GM18498 (cell line): ENCODE results near the gene TMEM87B.
A peak's percentile ranks its signal among the peaks of the same experiment; 100 is the strongest.
"Not testable (repeated sequence)": the region's sequence is repeated elsewhere in the genome, so short reads cannot be mapped to it uniquely, and the experiment has no call there.

Experiments used
- ATAC-seq: cut with Tn5 transposase; IDR thresholded peaks from one replicate; pipeline ENCODE4 v1.9.1; 2021; ENCODE audit warnings: mild to moderate bottlenecking, moderate library complexity; ENCODE audit not compliant: unreplicated experiment

The TMEM87B gene

DNA sequence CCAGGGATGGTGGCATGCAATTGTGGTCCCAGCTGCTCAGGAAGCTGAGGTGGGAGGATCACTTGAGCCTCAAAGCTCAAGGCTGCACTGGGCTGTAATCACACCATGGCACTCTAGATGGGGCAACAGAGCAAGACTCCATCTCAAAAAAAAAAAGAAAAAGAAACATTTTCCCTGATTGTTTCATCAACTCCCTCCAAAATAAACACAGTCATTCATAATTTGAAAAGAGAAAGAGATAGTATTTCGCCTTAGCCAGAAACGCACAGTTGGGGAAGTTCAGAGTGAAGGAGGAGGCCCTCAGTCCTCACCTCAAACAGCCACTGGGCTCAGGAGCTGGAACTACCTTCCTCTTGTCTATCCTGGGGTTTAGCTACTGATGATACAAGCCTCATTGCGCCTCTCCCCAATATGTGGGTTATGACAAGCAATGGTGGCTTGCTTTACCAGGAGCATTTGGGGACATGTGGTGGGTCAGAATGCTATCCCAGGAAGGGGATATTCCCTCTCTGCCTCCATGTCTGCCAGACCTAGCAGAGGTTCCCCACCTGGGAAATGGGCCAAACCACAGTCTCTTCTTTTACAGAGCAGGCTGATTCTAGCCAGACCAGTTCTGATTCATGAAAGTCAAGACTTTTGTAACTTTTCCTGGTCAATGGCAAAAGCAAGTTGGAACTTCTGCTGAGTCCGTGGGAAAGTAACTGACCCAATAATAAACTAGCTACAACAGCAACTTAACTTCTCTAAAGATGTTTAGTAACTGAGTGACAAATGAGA lies 22.2 kb upstream of the TMEM87B start:
- ATAC-seq, result no peak

- ATAC-seq, result no peak
Observed at GRCh38 chr2:112033600-112033999, 21.5 kb upstream of the TMEM87B start.

- ATAC-seq, result no peak
Observed at GRCh38 chr2:112034924-112035323, 20.1 kb upstream of the TMEM87B start.

DNA sequence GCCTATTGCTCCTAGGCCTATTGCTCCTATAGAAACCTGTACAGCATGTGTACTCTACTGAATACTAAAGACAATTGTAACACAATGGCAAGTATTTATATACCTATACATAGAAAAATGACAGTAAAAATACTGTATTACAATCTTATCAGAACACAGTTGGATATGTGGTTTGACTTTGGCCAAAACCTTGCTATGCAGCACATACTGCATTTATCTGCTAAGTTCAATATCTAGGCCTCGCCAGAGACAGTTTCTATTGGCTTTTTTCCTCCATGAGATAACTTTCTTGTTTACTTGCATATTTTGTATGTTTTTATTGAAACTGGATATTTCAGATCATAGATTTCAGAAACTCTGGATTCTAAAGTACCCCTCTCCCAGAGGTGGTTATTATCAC lies 19.3 kb upstream of the TMEM87B start:
- ATAC-seq, result no peak

DNA sequence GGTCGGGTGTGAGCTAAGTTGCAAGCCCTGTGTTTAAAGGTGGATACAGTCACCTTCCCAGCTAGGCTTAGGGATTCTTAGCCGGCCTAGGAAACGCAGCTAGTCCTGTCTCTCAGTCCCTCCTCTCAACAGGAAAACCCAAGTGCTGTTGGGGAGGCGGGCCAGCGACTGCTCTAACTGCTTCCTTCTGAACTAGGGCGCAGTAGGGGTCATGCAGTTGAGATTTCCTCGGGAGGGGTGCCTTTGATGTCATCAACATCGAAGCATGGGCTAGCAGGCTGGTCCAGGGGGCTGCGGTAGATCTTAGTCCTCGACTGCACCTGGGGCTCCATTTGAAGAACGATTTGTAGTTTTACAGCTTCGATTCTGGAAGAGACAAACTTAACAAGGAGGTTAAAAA lies 15.5 kb upstream of the TMEM87B start:
- not testable (repeated sequence) for ATAC-seq

DNA sequence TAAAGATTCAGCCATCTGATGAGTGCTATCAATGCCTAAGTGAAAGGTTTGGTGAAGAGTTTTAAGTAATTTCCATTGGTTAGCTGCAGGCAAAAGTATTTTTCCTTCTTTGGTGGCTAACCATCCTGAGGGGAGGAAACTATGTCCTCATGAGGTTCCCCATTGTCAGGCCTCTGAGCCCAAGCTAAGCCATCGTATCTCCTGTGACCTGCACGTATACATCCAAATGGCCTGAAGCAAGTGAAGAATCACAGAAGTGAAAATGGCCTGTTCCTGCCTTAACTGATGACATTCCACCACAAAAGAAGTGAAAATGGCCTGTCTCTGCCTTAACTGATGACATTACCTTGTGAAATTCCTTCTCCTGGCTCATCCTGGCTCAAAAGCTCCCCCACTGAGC lies 15.0 kb upstream of the TMEM87B start:
- not testable (repeated sequence) for ATAC-seq

- not testable (repeated sequence) for ATAC-seq
Observed at GRCh38 chr2:112041460-112041859, 13.6 kb upstream of the TMEM87B start.

DNA sequence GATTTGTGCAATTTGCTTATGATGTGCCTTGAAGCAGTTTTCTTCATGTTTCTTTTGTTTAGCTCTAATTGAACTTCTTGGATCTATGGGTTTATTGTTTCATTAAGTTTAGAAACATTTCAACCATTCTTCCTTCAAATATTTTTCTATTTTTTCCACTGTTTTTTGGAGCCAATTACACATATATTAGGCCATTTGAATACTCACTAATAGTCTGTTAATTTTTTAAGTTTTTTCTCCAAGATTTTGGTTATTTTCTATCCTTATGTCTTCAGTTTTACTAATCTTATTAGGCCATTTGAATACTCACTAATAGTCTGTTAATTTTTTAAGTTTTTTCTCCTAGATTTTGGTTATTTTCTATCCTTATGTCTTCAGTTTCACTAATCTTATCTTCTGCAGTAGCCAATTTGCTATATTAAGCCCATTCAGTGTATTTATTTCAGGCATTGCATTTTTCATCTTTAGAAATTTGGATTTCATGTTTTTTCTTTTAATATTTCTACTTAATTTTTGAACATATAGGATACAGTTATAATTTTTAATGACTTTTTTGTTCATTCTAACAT lies 9.5 kb upstream of the TMEM87B start:
- no peak for ATAC-seq

- ATAC-seq, result no peak
Observed at GRCh38 chr2:112046231-112046630, 8.8 kb upstream of the TMEM87B start.

DNA sequence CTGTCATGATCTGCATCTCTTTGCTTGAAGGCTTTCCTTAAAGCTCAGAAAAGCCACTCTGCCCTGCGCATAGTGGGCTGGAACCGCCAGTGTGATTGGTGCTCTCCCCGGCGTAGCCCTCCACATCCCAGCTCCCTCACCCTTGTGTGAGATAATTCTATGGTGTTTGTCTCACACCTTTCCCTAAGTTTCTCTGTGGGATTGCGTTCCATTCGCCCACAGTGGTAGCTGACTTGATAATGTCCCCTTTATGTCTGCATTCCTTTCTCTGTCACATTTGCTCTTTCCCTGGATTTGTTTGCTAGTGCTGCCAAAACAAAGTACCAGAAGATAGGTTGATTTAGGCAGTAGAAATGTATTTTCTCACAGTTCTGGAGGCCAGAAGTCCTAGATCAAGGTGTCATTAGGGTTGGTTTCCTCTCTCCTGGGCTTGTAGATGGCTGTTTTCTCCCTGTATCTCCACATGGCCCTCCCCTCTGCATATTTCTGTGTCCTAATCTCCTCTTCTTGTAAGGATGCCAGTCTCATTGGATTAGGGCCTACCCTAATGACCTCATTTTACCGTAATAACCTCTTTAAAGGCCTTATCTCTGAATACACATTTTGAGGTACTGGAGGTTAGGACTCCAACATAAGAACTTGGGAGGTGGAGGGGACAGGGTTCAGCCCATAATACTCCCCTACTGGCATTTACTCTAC lies 7.4 kb upstream of the TMEM87B start:
- no peak for ATAC-seq

DNA sequence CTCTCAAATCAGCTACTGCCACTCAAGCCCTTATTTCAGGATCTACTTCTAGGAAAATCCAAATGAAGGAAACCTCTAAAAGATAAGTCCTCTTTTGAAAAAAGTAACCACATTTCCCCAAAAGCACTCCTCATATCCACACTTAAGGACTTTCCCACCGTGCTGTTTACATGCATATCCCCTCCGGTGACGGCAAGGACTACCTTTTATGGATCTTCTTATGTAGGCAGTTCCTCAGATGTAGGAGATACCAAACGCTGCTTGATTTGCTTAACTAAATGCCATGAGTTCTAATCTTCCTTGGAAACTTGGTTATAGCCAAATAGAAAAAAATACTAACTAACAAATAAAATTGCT lies 6.9 kb upstream of the TMEM87B start:
- no peak for ATAC-seq

GRCh38 chr2:112048887-112049286 lies 6.2 kb upstream of the TMEM87B start:
- no peak for ATAC-seq

GRCh38 chr2:112050316-112050715 lies 4.8 kb upstream of the TMEM87B start:
- ATAC-seq, result no peak

DNA sequence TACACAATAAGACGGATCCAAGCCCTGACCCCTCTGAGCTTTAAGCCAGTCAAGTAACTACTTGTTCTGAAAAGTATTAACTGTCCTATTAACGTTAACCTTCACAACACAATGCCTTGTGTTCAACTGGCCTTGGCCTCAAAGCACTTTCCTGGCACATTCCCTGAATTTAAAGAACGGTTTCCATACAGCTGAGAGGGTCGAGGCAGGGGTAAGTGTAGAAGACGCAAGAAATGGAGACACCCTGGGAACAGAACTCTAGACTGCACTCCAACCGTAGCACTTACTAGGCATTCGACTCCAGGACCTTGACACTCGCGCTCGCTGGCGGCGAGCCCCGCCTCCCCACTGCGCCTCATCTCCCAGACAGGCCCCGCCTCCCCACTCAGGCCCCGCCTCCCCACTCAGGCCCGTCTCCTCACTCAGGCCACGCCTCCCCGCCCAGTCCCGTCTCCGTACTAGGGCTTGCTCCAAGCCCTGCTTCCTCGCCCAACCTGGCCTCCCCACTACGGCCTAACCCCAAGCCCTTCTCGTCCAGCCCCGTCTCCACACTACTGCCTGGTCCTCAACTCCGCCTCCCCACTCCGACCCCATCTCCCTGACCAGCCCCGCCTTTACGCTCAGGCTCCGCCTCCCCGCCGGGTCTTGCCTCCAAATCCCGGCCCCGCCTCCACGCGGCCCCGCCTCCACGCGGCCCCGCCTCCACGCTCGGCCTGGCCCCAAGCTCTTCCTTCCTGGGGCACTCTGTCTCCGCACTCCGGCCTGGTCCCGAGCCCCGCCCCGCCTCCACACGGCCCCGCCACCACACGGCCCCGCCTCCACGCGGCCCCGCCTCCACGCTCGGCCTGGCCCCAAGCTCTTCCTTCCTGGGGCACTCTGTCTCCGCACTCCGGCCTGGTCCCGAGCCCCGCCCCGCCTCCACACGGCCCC lies 887 bp upstream of the TMEM87B start:
- ATAC-seq, result peak; percentile 70

GRCh38 chr2:112055730-112056625 lies 909 bp downstream of the TMEM87B start:
- peak; percentile 1 for ATAC-seq

DNA sequence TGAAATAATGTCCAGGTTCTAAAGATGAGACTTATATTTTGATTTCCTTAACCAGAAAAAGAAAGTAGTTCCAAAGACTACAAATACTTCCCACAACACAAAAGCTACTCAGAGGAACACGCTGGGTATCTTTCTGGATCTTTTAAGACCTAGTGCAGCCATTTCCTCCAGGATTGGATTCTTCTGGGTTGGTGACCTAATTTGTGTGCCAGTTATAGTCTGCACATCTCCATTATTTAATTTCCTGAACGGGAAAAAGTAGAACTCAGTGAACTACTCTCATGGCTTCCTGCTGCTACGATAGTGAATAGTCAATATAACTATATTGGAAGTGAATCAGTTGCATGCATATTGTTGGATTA lies 1.5 kb downstream of the TMEM87B start:
- ATAC-seq, result no peak

GRCh38 chr2:112059671-112060070 lies 4.6 kb downstream of the TMEM87B start:
- ATAC-seq, result no peak

GRCh38 chr2:112061299-112061698 lies 6.2 kb downstream of the TMEM87B start:
- no peak for ATAC-seq

DNA sequence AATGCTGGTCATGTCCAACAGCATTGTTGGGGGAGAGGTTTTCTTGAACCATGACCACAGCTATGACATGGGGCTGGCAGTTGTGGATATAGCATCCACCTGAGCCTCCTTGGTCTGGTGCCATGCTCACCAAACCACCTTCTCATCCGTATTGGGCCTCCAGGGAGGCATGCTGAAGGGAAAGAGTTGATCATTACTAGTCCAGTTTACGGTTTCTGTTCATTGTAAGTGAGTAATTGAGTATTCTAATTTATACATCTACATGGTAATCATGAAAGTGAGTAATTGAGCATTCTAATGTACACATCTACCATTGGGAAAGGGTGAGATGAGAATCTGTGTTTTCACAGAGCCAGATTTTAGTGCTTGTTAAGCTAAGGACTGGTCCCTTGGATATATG lies 6.8 kb downstream of the TMEM87B start:
- ATAC-seq, result no peak

GRCh38 chr2:112062894-112063293 lies 7.8 kb downstream of the TMEM87B start:
- no peak for ATAC-seq
